Neutrophil (primary cell): ENCODE data around the gene ANKRD26.

Experiments used
- H3K27ac ChIP-seq: fragments of 200-600 bp; sonication (generic); 2 replicates; pipeline ENCODE4 v1.5.1; 2016; ENCODE audit warnings: mild to moderate bottlenecking, moderate library complexity
- H3K27me3 ChIP-seq: fragments of 200-600 bp; sonication (generic); 2 replicates; pipeline ENCODE4 v1.6.0; 2016; ENCODE audit warnings: mild to moderate bottlenecking
- H3K36me3 ChIP-seq: fragments of 200-600 bp; sonication (generic); 2 replicates; pipeline ENCODE4 v1.5.1; 2017
- H3K4me1 ChIP-seq, 2 experiments: fragments of 200-600 bp in 1 of 2; sonication (generic) in 1 of 2; 1 replicate in 1 of 2; 2 replicates in 1 of 2; pipeline versions ENCODE4 v1.5.1 to v1.6.1; 2013 to 2016; ENCODE audit warnings: low read depth in 1 of 2, low read length in 1 of 2, mild to moderate bottlenecking in 1 of 2, moderate library complexity in 1 of 2; ENCODE audit not compliant: control insufficient read depth in 1 of 2, insufficient read depth in 1 of 2
- H3K4me3 ChIP-seq, 2 experiments: fragments of 200-600 bp in 1 of 2; sonication (generic) in 1 of 2; 1 replicate in 1 of 2; 2 replicates in 1 of 2; pipeline ENCODE4 v1.5.1; 2013 to 2016; ENCODE audit warnings: low read depth in 1 of 2, low read length in 1 of 2, mild to moderate bottlenecking in 1 of 2, moderate library complexity in 1 of 2
- H3K9me3 ChIP-seq: fragments of 200-600 bp; sonication (generic); 2 replicates; pipeline ENCODE4 v1.5.1; 2016
- CTCF ChIP-seq: fragments of 200-600 bp; sonication (generic); IDR thresholded peaks from 2 replicates; pipeline ENCODE4 v1.5.1; 2016; ENCODE audit warnings: antibody characterized with exemption

The ANKRD26 gene

GRCh38 chr10:26981232-26981824, 119.0 kb downstream of the ANKRD26 start:
- no peaks in the 10 kb centered on the region for H3K4me1 ChIP-seq
- no peak overlapping the region for H3K4me3 ChIP-seq
- no peaks in the 10 kb centered on the region for H3K27me3 ChIP-seq
- TF ChIP-seq CTCF = no peak
- no peaks in the 10 kb centered on the region for H3K36me3 ChIP-seq
- no peaks in the 10 kb centered on the region for H3K9me3 ChIP-seq
- H3K27ac ChIP-seq = no peak overlapping the region

GRCh38 chr10:26978519-26978918, 121.8 kb downstream of the ANKRD26 start:
- no peaks in the 10 kb centered on the region for H3K9me3 ChIP-seq
- no peak for TF ChIP-seq CTCF
- H3K27ac ChIP-seq = no peak overlapping the region
- no peaks in the 10 kb centered on the region for H3K4me1 ChIP-seq
- no peaks in the 10 kb centered on the region for H3K27me3 ChIP-seq
- H3K36me3 ChIP-seq = no peaks in the 10 kb centered on the region
- H3K4me3 ChIP-seq = no peak overlapping the region

- Histone ChIP-seq H3K27me3 (no peaks in the 10 kb centered on the region), H3K4me1 (no peaks in the 10 kb centered on the region), H3K36me3 (no peaks in the 10 kb centered on the region), H3K9me3 (no peaks in the 10 kb centered on the region), H3K4me3 (no peak overlapping the region), H3K27ac (no peak overlapping the region)
- TF ChIP-seq CTCF = no peak
Observed at GRCh38 chr10:26977635-26978034, 122.7 kb downstream of the ANKRD26 start.

GRCh38 chr10:26970667-26971066, 129.6 kb downstream of the ANKRD26 start:
- Histone ChIP-seq H3K4me1 (no peaks in the 10 kb centered on the region), H3K27ac (no peak overlapping the region)
- no peak for TF ChIP-seq CTCF

GRCh38 chr10:26969145-26969926, 131.0 kb downstream of the ANKRD26 start:
- Histone ChIP-seq H3K9me3 (no peaks in the 10 kb centered on the region), H3K27me3 (no peaks in the 10 kb centered on the region), H3K36me3 (no peaks in the 10 kb centered on the region), H3K27ac (no peak overlapping the region), H3K4me1 (no peaks in the 10 kb centered on the region), H3K4me3 (no peak overlapping the region)
- no peak for TF ChIP-seq CTCF

More at GRCh38 chr10:26970667-26971066, 129.6 kb downstream of the ANKRD26 start:
- Histone ChIP-seq H3K9me3 (no peaks in the 10 kb centered on the region), H3K27me3 (no peaks in the 10 kb centered on the region), H3K36me3 (no peaks in the 10 kb centered on the region), H3K4me3 (no peak overlapping the region)
